ENCODE data around the gene MYH9.

DNA sequence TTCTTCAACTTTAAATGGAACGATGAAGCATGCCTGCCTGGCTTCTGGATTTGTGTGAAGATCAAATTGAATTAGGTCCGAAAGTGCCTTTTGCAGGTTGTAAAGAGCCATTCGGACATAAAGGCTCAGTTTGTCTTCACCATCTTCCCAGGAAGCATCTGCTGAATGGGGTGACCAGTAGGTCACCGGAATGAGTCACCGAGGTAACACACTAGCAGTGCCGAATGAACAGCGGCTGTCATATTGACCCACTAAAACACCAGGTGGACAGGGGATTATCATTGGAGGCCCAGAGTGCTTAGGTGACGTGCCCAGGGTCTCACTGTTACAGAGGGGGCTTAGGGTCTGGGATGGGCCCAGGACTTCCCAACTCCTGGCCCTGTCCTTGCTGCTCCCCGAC lies 43.1 kb upstream of the MYH9 start:
- TF ChIP-seq, protein P1, sequence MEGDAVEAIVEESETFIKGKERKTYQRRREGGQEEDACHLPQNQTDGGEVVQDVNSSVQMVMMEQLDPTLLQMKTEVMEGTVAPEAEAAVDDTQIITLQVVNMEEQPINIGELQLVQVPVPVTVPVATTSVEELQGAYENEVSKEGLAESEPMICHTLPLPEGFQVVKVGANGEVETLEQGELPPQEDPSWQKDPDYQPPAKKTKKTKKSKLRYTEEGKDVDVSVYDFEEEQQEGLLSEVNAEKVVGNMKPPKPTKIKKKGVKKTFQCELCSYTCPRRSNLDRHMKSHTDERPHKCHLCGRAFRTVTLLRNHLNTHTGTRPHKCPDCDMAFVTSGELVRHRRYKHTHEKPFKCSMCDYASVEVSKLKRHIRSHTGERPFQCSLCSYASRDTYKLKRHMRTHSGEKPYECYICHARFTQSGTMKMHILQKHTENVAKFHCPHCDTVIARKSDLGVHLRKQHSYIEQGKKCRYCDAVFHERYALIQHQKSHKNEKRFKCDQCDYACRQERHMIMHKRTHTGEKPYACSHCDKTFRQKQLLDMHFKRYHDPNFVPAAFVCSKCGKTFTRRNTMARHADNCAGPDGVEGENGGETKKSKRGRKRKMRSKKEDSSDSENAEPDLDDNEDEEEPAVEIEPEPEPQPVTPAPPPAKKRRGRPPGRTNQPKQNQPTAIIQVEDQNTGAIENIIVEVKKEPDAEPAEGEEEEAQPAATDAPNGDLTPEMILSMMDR (conservative IDR thresholded peaks at IDR 0.05 in 1 of 2, IDR thresholded peaks at IDR 0.05 in 1 of 2; ENCODE audit: extremely low read depth in 1 of 2, insufficient read depth in 1 of 2, low read depth in 1 of 2, low read length in 2 of 2) = no peak
- no peak for TF ChIP-seq EZH2 (IDR thresholded peaks at IDR 0.05; ENCODE audit: borderline replicate concordance, low read length)

Measured in mammary epithelial cell (primary cell).